Stimulated activated CD4-positive, alpha-beta T cell treated with anti-CD3 and anti-CD28 coated beads, Interleukin-12 subunit alpha, Interleukin-12 subunit beta, amount 100 ng/mL, for 4 hours (primary cell): ENCODE data around the gene ORC6.

Source experiments
- DNase-seq: peaks from one replicate; pipeline ENCODE4 v3.0.0-alpha.2; 2020

ORC6 gene

GRCh38 chr16:46733319-46733830 lies 43.9 kb downstream of the ORC6 start:
- DNase-seq, result no peak

GRCh38 chr16:46736695-46737094 lies 47.2 kb downstream of the ORC6 start:
- DNase-seq, result no peak

GRCh38 chr16:46737621-46738214 lies 48.3 kb downstream of the ORC6 start:
- no peak for DNase-seq

- no peak for DNase-seq
These were observed 50.5 kb downstream of the ORC6 start for GRCh38 chr16:46739934-46740333.

GRCh38 chr16:46743232-46743719 lies 53.8 kb downstream of the ORC6 start:
- no peak for DNase-seq

GRCh38 chr16:46745617-46746016 lies 56.2 kb downstream of the ORC6 start:
- no peak for DNase-seq

- DNase-seq, result no peak
These were observed 57.6 kb downstream of the ORC6 start for GRCh38 chr16:46746821-46747776.
